Activated CD4-positive, alpha-beta memory T cell treated with anti-CD3 and anti-CD28 coated beads for 36 hours (primary cell): ENCODE data around the gene CD8B2. TPM values are rescaled to one million over a fixed set of nuclear protein-coding genes. Genes with fewer than 3 reads are reported as not detected.
A peak's percentile ranks its signal among the peaks of the same experiment; 100 is the strongest.
"Not testable (repeated sequence)": the region's sequence is repeated elsewhere in the genome, so short reads cannot be mapped to it uniquely, and the experiment has no call there.

ENCODE experiments used
- CTCF ChIA-PET: fragments of 350-600 bp; sonication (Branson Sonifier 250); formaldehyde crosslinking; loops from one replicate; lab custom pipeline; 2021; ENCODE audit warnings: antibody characterized with exemption, inconsistent platforms; lab: Charles Lee
- POLR2A ChIA-PET: fragments of 350-600 bp; sonication (Branson Sonifier 250); formaldehyde crosslinking; loops from one replicate; lab custom pipeline; 2021; ENCODE audit warnings: antibody characterized with exemption; lab: Charles Lee
- DNase-seq: peaks from one replicate; pipeline ENCODE4 v3.0.0-alpha.2; 2020
- H3K27ac Mint-ChIP-seq: one replicate; pipeline ENCODE4 v1.8.0; 2021; ENCODE audit warnings: mixed read lengths
- H3K27me3 Mint-ChIP-seq: one replicate; pipeline ENCODE4 v1.8.0; 2021; ENCODE audit warnings: mixed read lengths
- H3K36me3 Mint-ChIP-seq: one replicate; pipeline ENCODE4 v1.8.0; 2021; ENCODE audit warnings: mixed read lengths
- H3K4me1 Mint-ChIP-seq: one replicate; pipeline ENCODE4 v1.8.0; 2021; ENCODE audit warnings: low read depth, mixed read lengths
- H3K4me3 Mint-ChIP-seq: one replicate; pipeline ENCODE4 v1.8.0; 2021; ENCODE audit warnings: mild to moderate bottlenecking, mixed read lengths
- H3K9me3 Mint-ChIP-seq: one replicate; pipeline ENCODE4 v1.8.0; 2021; ENCODE audit warnings: mixed read lengths
- intact Hi-C: fragments of 100-400 bp; cut with micrococcal nuclease; formaldehyde crosslinking; loops from one replicate; pipeline ENCODE4 v1.15.1; 2023
- total RNA-seq, 2 experiments: library from RNA; stranded (reverse); gene quantifications; one replicate each; pipeline ENCODE4 v1.2.3, GENCODE V29; 2021

CD8B2 gene
- under 1 TPM; 0.07 to 0.19 TPM for total RNA-seq

- CTCF ChIA-PET, intact Hi-C loops, H3K36me3 Mint-ChIP-seq, POLR2A ChIA-PET, H3K9me3 Mint-ChIP-seq, H3K4me1 Mint-ChIP-seq, DNase-seq, H3K27ac Mint-ChIP-seq, H3K4me3 Mint-ChIP-seq: not testable (repeated sequence)
- H3K27me3 Mint-ChIP-seq: peaks cover 18% of the 10 kb centered on the region
Observed at GRCh38 chr2:106486551-106487385, at the start of gene CD8B2. TSS of gene CD8B2 (plus strand) at chr2:106487364. CDS start at chr2:106487427, 63 bp downstream.

GRCh38 chr2:106461882-106462281 is 25.3 kb upstream of the CD8B2 start:
- DNase-seq: peak; percentile 44
- H3K36me3 Mint-ChIP-seq, POLR2A ChIA-PET, H3K4me3 Mint-ChIP-seq, H3K9me3 Mint-ChIP-seq, H3K27me3 Mint-ChIP-seq, H3K27ac Mint-ChIP-seq, H3K4me1 Mint-ChIP-seq: not testable (repeated sequence)
- CTCF ChIA-PET: interaction anchor here (0.7 to 1.1 kb wide), 2 partner anchors 118 to 121 kb away, joined by 3 to 5 read pairs; no protein-coding TSS in a partner anchor
- intact Hi-C loops: loop anchor here (5.0 kb wide), 1 partner anchor 80 kb away; no protein-coding TSS in a partner anchor

- intact Hi-C loops: not testable (repeated sequence)
Observed at GRCh38 chr2:106467516-106467915, 19.6 kb upstream of the CD8B2 start.

GRCh38 chr2:106468107-106468506 is 19.1 kb upstream of the CD8B2 start, which contains the start of gene RGPD3:
TSS of gene RGPD3 (minus strand) at chr2:106468413. CDS start at chr2:106468288, 125 bp downstream.
- H3K4me3 Mint-ChIP-seq, H3K4me1 Mint-ChIP-seq, H3K27ac Mint-ChIP-seq, intact Hi-C loops, POLR2A ChIA-PET, H3K27me3 Mint-ChIP-seq, DNase-seq, H3K9me3 Mint-ChIP-seq, H3K36me3 Mint-ChIP-seq, CTCF ChIA-PET: not testable (repeated sequence)

More at GRCh38 chr2:106467516-106467915, 19.6 kb upstream of the CD8B2 start:
- H3K27ac Mint-ChIP-seq, POLR2A ChIA-PET, H3K4me1 Mint-ChIP-seq, CTCF ChIA-PET, H3K27me3 Mint-ChIP-seq, H3K9me3 Mint-ChIP-seq, DNase-seq, H3K4me3 Mint-ChIP-seq, H3K36me3 Mint-ChIP-seq: not testable (repeated sequence)

GRCh38 chr2:106470658-106471057 is 16.5 kb upstream of the CD8B2 start:
- H3K27me3 Mint-ChIP-seq, POLR2A ChIA-PET, H3K9me3 Mint-ChIP-seq, H3K4me1 Mint-ChIP-seq, H3K36me3 Mint-ChIP-seq, H3K4me3 Mint-ChIP-seq, CTCF ChIA-PET, H3K27ac Mint-ChIP-seq: not testable (repeated sequence)
- intact Hi-C loops: loop anchor here (10.0 kb wide), 1 partner anchor 366 kb away; no protein-coding TSS in a partner anchor
- DNase-seq: peak; percentile 71

- H3K27me3 Mint-ChIP-seq, POLR2A ChIA-PET, H3K4me3 Mint-ChIP-seq, H3K27ac Mint-ChIP-seq, H3K9me3 Mint-ChIP-seq, H3K36me3 Mint-ChIP-seq, H3K4me1 Mint-ChIP-seq, DNase-seq, CTCF ChIA-PET: not testable (repeated sequence)
- intact Hi-C loops: loop anchor here (10.0 kb wide), 1 partner anchor 373 kb away; no protein-coding TSS in a partner anchor
Observed at GRCh38 chr2:106477647-106478046, 9.5 kb upstream of the CD8B2 start.

- H3K9me3 Mint-ChIP-seq, H3K27me3 Mint-ChIP-seq, H3K4me1 Mint-ChIP-seq, H3K4me3 Mint-ChIP-seq, H3K27ac Mint-ChIP-seq, DNase-seq, H3K36me3 Mint-ChIP-seq, POLR2A ChIA-PET, CTCF ChIA-PET: not testable (repeated sequence)
- intact Hi-C loops: loop anchor here (10.0 kb wide), 1 partner anchor 375 kb away; no protein-coding TSS in a partner anchor
Observed at GRCh38 chr2:106479563-106479962, 7.6 kb upstream of the CD8B2 start.

GRCh38 chr2:106487386-106488191 is 425 bp downstream of the CD8B2 start:
- peaks cover 18% of the 10 kb centered on the region for H3K27me3 Mint-ChIP-seq
- H3K27ac Mint-ChIP-seq, H3K36me3 Mint-ChIP-seq, H3K4me1 Mint-ChIP-seq, intact Hi-C loops, POLR2A ChIA-PET, H3K9me3 Mint-ChIP-seq, DNase-seq, CTCF ChIA-PET, H3K4me3 Mint-ChIP-seq: not testable (repeated sequence)

GRCh38 chr2:106489701-106490100 is 2.5 kb downstream of the CD8B2 start:
- H3K9me3 Mint-ChIP-seq, POLR2A ChIA-PET, DNase-seq, intact Hi-C loops, H3K36me3 Mint-ChIP-seq, H3K27ac Mint-ChIP-seq, CTCF ChIA-PET, H3K4me3 Mint-ChIP-seq, H3K4me1 Mint-ChIP-seq: not testable (repeated sequence)
- peaks cover 13% of the 10 kb centered on the region for H3K27me3 Mint-ChIP-seq

GRCh38 chr2:106492399-106492798 is 5.2 kb downstream of the CD8B2 start:
- CTCF ChIA-PET, H3K27me3 Mint-ChIP-seq, H3K4me3 Mint-ChIP-seq, H3K4me1 Mint-ChIP-seq, POLR2A ChIA-PET, intact Hi-C loops, DNase-seq, H3K9me3 Mint-ChIP-seq, H3K27ac Mint-ChIP-seq, H3K36me3 Mint-ChIP-seq: not testable (repeated sequence)

- H3K36me3 Mint-ChIP-seq, H3K4me3 Mint-ChIP-seq, H3K27me3 Mint-ChIP-seq, H3K27ac Mint-ChIP-seq, intact Hi-C loops, CTCF ChIA-PET, DNase-seq, H3K4me1 Mint-ChIP-seq, POLR2A ChIA-PET, H3K9me3 Mint-ChIP-seq: not testable (repeated sequence)
Observed at GRCh38 chr2:106492913-106493312, 5.7 kb downstream of the CD8B2 start.

- H3K9me3 Mint-ChIP-seq, H3K27ac Mint-ChIP-seq, H3K4me3 Mint-ChIP-seq, DNase-seq, H3K4me1 Mint-ChIP-seq, CTCF ChIA-PET, POLR2A ChIA-PET, H3K36me3 Mint-ChIP-seq, H3K27me3 Mint-ChIP-seq, intact Hi-C loops: not testable (repeated sequence)
Observed at GRCh38 chr2:106498549-106498948, 11.4 kb downstream of the CD8B2 start.
